Glomerular visceral epithelial cell (primary cell): Measurements from ENCODE around the gene SERINC5.

Source experiments
- DNase-seq: peaks from one replicate; pipeline ENCODE4 v3.0.0-alpha.2; 2016; ENCODE audit errors: extremely low spot score

The SERINC5 gene

GRCh38 chr5:80254767-80255430, 949 bp downstream of the SERINC5 start:
- peak; percentile 6 for DNase-seq

DNA sequence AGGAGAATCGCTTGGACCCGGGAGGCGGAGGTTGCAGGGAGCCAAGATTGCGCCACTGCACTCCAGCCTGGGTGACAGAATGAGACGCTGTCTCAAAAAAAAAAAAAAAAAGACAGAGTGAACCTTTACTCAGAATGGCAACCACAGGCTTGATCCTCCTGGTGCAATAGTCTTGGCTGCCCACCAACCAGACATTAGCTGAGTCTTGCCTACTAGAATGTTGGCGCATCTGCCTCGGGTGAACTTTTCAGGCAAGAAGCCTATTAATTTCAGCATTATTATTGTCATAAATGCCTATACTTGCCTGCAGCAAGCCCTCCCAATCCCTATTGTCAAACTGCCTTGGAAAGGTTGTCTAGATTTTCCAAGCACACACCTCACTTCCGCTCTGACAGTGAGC, 4.2 kb downstream of the SERINC5 start:
- no peak for DNase-seq

DNA sequence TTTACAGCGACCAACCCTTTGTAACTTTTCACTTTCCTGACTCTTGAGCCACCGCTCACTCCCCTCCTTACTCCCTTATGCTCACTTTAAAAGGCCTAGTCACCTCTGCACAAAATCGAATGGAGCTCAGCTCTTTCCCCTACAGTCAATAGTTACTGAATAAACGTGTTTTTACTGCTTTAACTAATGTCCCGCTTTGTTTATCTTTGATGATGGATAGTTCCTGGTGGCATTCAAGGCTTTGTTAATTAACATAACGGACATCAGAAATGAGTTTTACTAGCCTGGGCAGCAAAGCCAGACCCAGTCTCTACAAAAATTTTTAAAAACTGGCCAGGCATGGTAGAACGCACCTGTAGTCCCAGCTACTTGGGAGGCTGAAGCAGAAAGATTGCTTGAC, 5.0 kb downstream of the SERINC5 start:
- DNase-seq: no peak

- DNase-seq: no peak
Observed at GRCh38 chr5:80249901-80250300, 5.9 kb downstream of the SERINC5 start.

DNA sequence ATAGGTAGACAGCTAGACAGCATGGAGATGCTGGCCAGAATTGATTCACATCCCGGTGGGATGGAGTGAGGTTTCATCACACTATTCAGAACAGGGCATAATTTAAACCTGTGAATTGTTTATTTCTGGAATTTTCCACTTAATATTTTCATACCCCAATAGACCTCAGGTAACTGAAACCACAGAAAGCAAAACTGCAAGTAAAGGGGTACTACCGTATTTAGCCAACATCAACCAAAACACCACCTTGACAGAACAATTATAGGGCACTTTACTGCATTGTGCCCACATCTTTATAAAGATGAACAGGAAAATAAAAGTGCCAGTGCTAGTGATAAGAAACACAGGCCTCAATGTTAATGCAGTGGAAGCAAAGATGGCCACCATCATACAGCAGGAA, 7.5 kb downstream of the SERINC5 start:
- no peak for DNase-seq

- peak; percentile 84 for DNase-seq
Observed at GRCh38 chr5:80246995-80247729, 8.7 kb downstream of the SERINC5 start.

- DNase-seq: peak; percentile 19
Observed at GRCh38 chr5:80246001-80246758, 9.7 kb downstream of the SERINC5 start.

DNA sequence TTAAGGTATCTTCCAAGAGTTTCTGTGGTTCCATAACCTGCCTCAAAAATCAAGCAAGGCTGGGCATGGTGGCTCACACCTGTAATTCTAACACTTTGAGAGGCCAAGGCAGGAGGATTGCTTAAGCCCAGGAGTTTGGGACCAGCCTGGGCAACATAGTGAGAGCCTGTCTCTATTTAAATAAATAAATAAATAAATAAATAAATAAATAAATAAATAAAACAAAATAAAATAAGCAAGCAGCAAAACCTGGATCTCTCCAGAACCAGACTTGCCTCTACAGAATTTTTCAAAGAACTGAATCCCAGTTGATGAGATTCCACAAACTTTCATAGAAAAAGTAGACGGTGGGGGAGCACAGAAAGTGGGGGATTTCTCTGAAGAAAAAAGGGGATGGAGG, 12.3 kb downstream of the SERINC5 start:
- DNase-seq: no peak

DNA sequence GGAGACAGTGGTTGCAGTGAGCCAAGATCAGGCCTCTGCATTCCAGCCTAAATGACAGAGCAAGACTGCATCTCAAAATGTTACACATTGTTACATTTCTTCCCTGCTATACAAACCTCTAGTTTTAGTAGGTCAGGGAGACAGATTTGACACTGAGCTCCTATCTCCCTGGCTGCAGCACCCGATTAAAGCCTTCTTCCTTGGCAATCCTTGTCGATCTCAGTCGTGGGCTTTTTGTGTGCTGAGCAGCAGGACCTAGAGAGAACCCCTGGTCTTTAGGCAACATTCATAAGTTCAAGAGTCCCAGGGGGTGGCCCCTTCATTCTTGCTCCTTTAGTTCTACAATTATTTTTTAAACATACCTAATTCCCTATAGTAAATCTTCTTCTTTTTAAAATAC, 13.0 kb downstream of the SERINC5 start:
- DNase-seq: no peak

DNA sequence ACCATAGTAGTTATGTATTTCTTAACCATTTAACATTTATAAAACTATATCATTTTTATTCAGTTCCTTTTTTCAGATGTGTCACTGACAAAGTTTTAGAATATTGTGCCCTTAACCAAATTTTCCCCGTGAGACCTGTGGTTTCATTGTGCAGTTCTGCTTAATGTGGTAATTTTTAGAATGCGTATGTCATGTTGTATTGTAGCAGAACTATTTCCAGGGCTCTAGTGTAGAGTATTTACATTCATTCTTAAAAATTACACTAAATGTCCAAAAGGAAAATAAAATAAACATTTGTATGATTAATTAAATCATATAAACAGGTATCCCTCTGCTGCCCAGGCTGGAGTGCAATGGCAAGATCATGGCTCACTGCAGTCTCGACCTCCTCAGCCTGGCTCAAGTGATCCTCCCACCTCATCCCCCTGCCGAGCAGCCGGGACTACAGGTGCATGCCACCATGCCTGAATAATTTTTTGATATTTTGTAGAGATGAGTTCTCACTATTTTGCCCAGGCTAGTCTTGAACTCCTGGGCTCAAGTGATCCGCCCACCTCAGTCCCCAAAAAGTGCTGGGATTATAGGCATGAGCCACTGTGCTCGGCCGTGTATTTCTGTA, 15.4 kb downstream of the SERINC5 start:
- DNase-seq: no peak

GRCh38 chr5:80239680-80240367, 16.0 kb downstream of the SERINC5 start:
- DNase-seq: no peak

- peak; percentile 47 for DNase-seq
Observed at GRCh38 chr5:80238778-80239679, 16.8 kb downstream of the SERINC5 start.

DNA sequence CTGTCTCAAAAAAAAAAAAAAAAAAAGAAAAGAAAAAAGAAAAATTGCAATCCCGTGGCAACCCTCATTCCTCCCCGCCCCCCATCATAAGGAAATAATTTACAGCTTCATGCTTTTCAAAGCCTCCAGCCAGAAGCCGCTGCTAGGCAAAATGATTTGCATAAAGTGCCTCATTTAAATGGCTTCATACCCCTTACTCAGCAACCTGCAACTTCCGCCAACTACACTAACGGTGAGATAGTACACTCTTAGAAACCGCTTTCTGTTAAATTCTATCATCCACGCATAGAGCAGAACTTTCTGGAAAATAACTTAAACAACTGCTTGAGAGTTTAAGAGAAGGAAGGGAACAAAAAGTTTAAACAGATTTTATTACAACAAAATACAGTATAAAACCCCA, 17.8 kb downstream of the SERINC5 start:
- no peak for DNase-seq

DNA sequence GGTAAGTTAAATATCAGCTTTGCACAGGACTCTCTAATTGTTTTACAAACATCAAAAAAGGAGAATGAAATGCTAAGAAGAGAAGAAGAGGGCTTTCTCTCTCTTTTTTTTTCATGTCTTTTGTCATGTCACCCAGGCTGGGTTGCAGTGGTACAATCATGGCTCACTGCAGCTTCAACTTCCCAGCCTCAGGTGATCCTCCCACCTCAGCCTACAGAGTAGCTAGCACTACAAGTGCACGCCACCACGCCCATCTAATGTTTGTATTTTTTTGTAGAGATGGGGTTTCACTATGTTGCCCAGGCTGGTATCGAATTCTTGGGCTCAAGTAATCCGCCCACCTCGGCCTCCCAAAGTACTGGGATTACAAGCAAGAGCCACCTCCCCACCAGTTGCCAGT, 18.6 kb downstream of the SERINC5 start:
- no peak for DNase-seq

GRCh38 chr5:80234116-80234948, 21.5 kb downstream of the SERINC5 start:
- DNase-seq: no peak

GRCh38 chr5:80231693-80232092, 24.2 kb downstream of the SERINC5 start:
- no peak for DNase-seq

GRCh38 chr5:80231243-80231642, 24.6 kb downstream of the SERINC5 start:
- peak; percentile 65 for DNase-seq

- no peak for DNase-seq
Observed at GRCh38 chr5:80230269-80230992, 25.4 kb downstream of the SERINC5 start.

- no peak for DNase-seq
Observed at GRCh38 chr5:80229902-80230255, 26.0 kb downstream of the SERINC5 start.
